ENCODE measurements around the gene EFCAB5. TPM values are rescaled to one million over a fixed set of nuclear protein-coding genes. Genes with fewer than 3 reads are reported as not detected.

EFCAB5 gene
- total RNA-seq, 1 experiment from 2014 or later = 1.4 TPM

DNA sequence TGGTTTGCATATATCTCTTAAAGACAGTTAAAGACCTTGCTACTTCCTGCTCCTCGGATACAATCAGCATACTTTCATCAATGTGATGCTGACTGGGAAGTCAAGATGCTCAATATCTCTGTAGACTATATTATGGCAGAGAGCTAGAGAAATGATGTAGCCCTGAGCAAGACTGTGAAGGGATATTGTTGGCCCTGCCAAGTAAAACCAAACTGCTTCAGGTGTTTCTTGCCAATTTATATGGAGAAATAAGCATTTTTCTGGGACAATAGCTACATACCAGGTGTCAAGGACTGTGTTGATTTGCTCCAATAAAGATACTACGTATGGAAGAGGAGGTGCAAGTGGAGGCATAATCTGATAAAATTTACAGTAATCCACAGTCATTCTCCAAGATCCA is 4.7 kb upstream of the EFCAB5 start:
- Histone ChIP-seq H2AFZ (no peak overlapping the region), H3K9me3 (ENCODE audit: insufficient read depth, low read depth) (no peaks in the 10 kb centered on the region), H3K4me1 (replicated peaks; ENCODE audit: insufficient read depth) (0 out of 2 replicates have a peak, but pooled peaks cover 1% of the 10 kb centered on the region), H3K79me2 (ENCODE audit: low read depth) (no peaks in the 10 kb centered on the region), H3K36me3 (ENCODE audit: low read depth) (no peaks in the 10 kb centered on the region), H3K27me3 (ENCODE audit: insufficient read depth, low read depth) (no peaks in the 10 kb centered on the region), H3K4me3 (no peak overlapping the region), H3K4me2 (no peak overlapping the region), H4K20me1 (ENCODE audit: insufficient read depth) (no peaks in the 10 kb centered on the region), H3F3A (ENCODE audit: insufficient read depth, low read depth) (no peaks in the 10 kb centered on the region), H3K9me2 (ENCODE audit: insufficient read depth) (no peaks in the 10 kb centered on the region), H3K27ac (no peak overlapping the region)
- TF ChIP-seq, protein P1, sequence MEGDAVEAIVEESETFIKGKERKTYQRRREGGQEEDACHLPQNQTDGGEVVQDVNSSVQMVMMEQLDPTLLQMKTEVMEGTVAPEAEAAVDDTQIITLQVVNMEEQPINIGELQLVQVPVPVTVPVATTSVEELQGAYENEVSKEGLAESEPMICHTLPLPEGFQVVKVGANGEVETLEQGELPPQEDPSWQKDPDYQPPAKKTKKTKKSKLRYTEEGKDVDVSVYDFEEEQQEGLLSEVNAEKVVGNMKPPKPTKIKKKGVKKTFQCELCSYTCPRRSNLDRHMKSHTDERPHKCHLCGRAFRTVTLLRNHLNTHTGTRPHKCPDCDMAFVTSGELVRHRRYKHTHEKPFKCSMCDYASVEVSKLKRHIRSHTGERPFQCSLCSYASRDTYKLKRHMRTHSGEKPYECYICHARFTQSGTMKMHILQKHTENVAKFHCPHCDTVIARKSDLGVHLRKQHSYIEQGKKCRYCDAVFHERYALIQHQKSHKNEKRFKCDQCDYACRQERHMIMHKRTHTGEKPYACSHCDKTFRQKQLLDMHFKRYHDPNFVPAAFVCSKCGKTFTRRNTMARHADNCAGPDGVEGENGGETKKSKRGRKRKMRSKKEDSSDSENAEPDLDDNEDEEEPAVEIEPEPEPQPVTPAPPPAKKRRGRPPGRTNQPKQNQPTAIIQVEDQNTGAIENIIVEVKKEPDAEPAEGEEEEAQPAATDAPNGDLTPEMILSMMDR (conservative IDR thresholded peaks at IDR 0.05) = no peak
- TF ChIP-seq EZH2 (IDR thresholded peaks at IDR 0.05; ENCODE audit: low read depth) = no peak
- POLR2A ChIA-PET (ENCODE audit: unreplicated experiment) = interaction anchor here (0.7 kb wide), 1 partner anchor 17 kb away, joined by 7 read pairs; no protein-coding TSS in a partner anchor
- BruUV-seq (replicated peaks) = no TSS peak
- intact Hi-C loops (cut with micrococcal nuclease; ENCODE audit: unreplicated experiment) = no loop called here
- CTCF ChIA-PET = no interaction called here
- DNase-seq = no peak

DNA sequence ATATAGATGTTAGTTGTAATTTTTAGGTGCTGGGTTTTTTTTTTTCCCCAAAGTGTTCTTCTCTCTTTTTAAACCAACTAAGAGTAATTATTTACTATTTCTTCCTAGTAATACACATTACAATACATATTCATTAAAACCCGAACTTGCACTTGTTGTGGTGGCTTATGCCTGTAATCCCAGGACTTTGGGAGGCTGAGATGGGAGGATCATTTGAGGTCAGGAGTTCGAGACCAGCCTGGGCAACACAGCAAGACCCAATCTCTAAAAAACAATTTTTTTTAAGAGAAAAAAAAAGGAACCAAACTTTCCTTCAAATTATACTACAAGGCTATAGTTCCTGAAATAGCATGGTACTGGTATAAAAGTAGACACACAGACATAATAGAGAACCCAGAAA is 3.8 kb downstream of the EFCAB5 start:
- Histone ChIP-seq H3K4me3 (no peak overlapping the region), H3K4me1 (replicated peaks; ENCODE audit: insufficient read depth) (no peaks in the 10 kb centered on the region), H3K36me3 (ENCODE audit: low read depth) (no peaks in the 10 kb centered on the region), H3F3A (ENCODE audit: insufficient read depth, low read depth) (no peaks in the 10 kb centered on the region), H3K9me2 (ENCODE audit: insufficient read depth) (no peaks in the 10 kb centered on the region), H3K4me2 (no peak overlapping the region), H3K79me2 (ENCODE audit: low read depth) (no peaks in the 10 kb centered on the region), H4K20me1 (ENCODE audit: insufficient read depth) (no peaks in the 10 kb centered on the region), H3K9me3 (ENCODE audit: insufficient read depth, low read depth) (no peaks in the 10 kb centered on the region), H3K27me3 (ENCODE audit: insufficient read depth, low read depth) (no peaks in the 10 kb centered on the region), H2AFZ (no peak overlapping the region), H3K27ac (no peak overlapping the region)
- TF ChIP-seq EZH2 (IDR thresholded peaks at IDR 0.05; ENCODE audit: low read depth) = no peak
- TF ChIP-seq, protein P1 (conservative IDR thresholded peaks at IDR 0.05) = no peak
- BruUV-seq (replicated peaks) = no TSS peak
- ChIA-PET CTCF (no interaction called here), POLR2A (ENCODE audit: unreplicated experiment) (interaction anchor here (0.7 kb wide), 1 partner anchor 821 kb away, joined by 3 read pairs; no protein-coding TSS in a partner anchor)
- intact Hi-C loops (cut with micrococcal nuclease; ENCODE audit: unreplicated experiment) = no loop called here
- no peak for DNase-seq

DNA sequence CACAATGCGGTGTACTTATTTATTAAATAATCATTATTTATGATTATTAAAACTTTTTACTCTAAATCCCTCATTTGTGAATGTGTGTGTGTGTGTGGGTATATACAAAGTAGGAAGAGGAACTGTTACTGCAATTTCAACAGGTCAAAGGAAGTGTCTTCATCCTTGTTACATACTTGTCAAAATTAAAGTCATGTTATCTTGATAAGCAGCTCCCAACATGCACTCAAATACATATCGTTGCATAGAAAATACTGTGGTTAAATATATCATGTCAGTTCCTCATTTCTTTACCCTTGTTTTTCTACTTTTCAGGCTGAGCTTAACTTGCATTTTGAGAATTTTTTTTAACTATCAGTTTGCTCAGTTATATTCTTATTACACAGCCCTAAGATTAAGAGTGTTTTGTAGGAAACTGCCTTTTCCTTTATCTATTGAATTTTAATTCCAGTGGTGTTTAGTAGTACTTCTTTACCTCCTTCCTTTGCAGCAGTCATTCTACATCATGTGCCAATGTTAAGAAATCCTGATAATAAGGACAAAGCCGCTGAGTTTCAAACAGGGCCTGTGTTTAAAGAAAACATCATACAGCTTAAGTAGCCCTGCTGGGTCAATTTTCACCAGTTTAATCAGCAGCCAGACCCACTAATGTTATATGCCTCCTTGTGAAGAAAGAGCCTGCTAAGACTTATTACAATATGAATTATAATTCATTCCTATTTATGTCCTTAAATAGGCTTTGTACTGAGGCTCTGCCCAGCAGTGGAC is 7.2 kb downstream of the EFCAB5 start:
- Histone ChIP-seq H2AFZ (no peak overlapping the region), H4K20me1 (ENCODE audit: insufficient read depth) (no peaks in the 10 kb centered on the region), H3K4me1 (replicated peaks; ENCODE audit: insufficient read depth) (no peaks in the 10 kb centered on the region), H3K4me3 (no peak overlapping the region), H3K27ac (no peak overlapping the region), H3K9me2 (ENCODE audit: insufficient read depth) (no peaks in the 10 kb centered on the region), H3F3A (ENCODE audit: insufficient read depth, low read depth) (no peaks in the 10 kb centered on the region), H3K36me3 (ENCODE audit: low read depth) (no peaks in the 10 kb centered on the region), H3K27me3 (ENCODE audit: insufficient read depth, low read depth) (no peaks in the 10 kb centered on the region), H3K79me2 (ENCODE audit: low read depth) (no peaks in the 10 kb centered on the region), H3K9me3 (ENCODE audit: insufficient read depth, low read depth) (no peaks in the 10 kb centered on the region), H3K4me2 (no peak overlapping the region)
- DNase-seq = no peak
- no TSS peak for BruUV-seq (replicated peaks)
- ChIA-PET POLR2A (ENCODE audit: unreplicated experiment) (no interaction called here), CTCF (interaction anchor here (0.5 kb wide), 1 partner anchor 141 kb away, joined by 5 read pairs; no protein-coding TSS in a partner anchor)
- TF ChIP-seq EZH2 (IDR thresholded peaks at IDR 0.05; ENCODE audit: low read depth) = no peak
- TF ChIP-seq, protein P1 (conservative IDR thresholded peaks at IDR 0.05) = no peak
- intact Hi-C loops (cut with micrococcal nuclease; ENCODE audit: unreplicated experiment) = no loop called here

Measured in PC-9 (cell line).